Left kidney (tissue), 2 donors: ENCODE measurements around the gene SFT2D1. TPM values are rescaled to one million over a fixed set of nuclear protein-coding genes. Genes with fewer than 3 reads are reported as not detected.

Source experiments
- DNase-seq: peaks from one replicate; pipeline ENCODE4 v3.0.0-alpha.2; 2013
- polyA plus RNA-seq: library from polyadenylated mRNA; unstranded; fragments of 120-200 nt; gene quantifications from one replicate; pipeline ENCODE4 v1.2.1, GENCODE V29; 2013; ENCODE audit not compliant: insufficient read length

Gene SFT2D1
- polyA plus RNA-seq, 1 donor, result 75.3 TPM

GRCh38 chr6:166335378-166336302 is 6.7 kb downstream of the SFT2D1 start:
- no peak for DNase-seq

DNA sequence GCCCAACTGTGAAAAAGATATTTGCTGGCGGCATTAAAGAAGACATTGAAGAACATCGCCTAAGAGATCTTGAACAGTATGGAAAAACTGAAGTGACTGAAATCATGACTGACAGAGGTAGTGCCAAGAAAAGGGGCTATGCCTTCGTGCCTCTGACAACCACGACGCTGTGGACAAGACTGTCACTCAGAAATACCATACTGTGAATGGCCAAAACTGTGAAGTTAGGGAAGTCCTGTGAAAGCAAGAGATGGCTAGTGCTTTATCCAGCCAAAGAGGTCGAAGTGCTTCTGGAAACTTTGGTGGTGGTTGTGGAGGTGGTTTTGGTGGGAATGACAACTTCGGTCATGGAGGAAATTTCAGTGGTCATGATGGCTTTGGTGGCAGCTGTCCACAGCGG is 7.5 kb downstream of the SFT2D1 start:
- no peak for DNase-seq

- no peak for DNase-seq
Measured at GRCh38 chr6:166333172-166333995, 9.0 kb downstream of the SFT2D1 start.

- no peak for DNase-seq
Measured at GRCh38 chr6:166331503-166332415, 10.6 kb downstream of the SFT2D1 start.

DNA sequence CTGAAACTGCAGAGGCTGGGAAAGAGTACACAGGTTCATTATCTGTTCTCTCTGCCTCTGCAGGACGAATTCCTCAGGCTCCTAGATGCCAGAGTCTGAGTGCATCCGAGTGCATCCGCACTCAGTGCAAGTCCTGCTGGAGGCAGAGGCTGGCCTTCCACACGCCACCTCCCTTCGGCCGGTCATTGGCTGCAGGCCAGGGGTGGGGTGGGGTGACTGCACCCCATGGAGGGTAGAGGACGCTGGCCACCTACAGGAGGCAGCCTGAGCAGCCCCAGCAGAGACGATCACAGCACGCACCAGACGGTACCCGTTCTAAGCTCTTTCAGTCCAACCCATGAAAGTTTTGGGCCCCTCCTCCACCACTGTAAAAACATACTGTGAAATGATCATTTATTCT is 11.7 kb downstream of the SFT2D1 start:
- no peak for DNase-seq

DNA sequence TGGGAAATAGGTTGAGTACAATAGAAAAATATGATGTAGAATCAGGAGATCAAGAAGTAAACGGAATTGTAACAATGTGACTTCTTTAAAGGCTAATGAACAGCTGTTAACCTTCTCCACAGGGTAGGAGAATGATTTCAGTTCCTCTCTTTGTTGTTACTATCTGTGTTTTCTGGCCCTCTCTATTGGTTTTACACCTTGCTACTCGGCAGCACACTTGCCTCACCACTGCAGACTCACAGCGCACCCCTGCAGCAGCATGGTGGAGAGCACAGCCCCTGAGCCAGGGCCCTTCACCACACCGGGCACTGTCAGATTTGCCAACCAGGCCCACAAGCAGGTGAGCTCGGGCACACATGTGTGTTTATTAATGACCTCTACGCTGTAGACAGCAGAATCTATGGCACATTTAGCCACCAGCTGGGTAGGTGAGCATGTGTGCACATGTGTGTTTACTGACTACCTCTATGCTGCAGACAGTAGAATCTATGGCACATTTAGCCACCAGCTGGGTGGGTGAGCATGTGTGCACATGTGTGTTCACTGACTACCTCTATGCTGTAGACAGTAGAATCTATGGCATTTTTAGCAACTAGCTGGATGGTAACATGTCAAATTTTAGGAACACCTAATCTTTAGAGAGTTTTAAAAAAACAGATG is 16.8 kb downstream of the SFT2D1 start:
- DNase-seq, result no peak

DNA sequence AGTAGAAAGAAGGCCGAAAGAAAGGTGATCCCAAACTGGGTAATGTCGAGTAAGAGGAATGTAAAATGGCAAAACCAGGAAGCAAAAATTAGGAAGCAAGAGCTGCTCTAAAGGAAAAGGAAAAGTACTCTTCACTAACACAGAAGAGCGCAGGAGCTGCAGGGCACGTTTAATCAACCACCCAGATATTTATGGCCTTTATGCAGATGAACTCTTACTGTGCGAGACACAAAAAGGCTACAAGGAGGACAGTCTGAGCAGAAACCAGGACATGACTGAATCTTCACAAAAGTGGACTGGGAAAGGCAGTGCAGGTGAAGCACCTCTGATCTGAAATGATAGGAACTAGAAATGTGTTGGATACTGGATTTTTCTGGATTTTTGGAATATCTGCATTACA is 18.9 kb downstream of the SFT2D1 start:
- no peak for DNase-seq

DNA sequence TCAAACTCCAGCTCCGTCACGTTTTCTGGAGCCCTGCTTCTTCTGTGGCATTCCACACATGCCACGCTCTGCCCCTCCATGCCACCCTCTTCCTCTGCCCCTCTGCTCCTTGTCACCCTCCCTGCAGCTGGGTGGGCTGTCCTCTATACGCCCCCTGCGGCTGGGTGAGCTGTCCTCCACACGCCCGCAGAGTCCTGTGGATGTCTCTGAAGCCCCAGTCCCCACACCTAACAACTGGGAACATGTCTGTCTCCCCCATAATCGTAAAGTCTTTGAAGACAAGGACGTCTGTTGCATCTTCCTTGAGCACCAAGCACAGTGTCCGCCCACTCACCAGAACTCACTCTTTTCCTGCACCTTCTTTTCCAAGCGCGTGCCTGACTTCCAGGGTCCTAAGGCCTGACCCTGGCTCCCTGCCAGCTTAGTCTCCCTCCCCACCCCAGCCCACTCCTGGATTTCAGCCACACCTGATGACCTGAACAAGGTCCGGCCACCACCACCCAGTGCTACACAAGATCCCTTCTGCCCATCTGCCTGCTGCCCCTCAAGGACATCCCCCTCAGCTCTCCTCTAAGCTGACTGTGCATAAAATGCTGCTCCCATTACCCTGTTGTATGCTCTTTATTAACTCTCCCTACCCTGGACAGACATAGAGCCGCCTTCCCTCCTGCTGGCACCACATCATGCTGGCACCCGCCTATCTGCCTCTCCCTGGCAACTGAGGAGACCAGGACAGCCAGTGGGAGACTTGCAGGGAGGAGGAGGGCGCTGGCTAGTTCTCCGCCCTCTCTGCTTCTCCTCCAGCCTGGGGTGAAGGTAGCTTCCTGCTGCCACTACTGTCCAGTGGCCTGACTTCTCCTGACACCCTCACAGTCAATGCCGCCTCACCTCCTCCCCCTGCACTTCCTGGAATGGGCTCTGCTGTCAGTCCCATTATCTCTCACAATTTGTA is 23.4 kb downstream of the SFT2D1 start:
- no peak for DNase-seq

DNA sequence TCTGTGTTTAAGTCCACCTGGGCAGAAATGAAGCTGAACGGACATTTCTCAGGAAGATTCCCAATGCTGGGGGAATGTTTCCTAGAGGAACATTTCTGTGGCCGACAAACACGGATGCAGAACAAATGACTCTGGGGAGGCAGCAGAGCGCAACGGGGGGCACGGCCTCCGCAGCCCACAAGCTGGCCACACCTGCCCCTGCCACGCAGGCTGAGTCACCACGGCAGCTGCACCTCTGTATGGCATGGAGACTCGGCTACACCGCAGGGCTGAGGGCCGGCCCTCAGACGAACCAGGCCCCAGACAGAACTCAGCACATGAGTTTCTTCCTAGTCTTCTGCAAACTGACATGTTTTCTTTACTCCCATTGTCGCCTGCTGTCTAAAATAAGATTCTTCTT is 24.1 kb downstream of the SFT2D1 start:
- no peak for DNase-seq

GRCh38 chr6:166317261-166318212 is 24.8 kb downstream of the SFT2D1 start:
- no peak for DNase-seq

GRCh38 chr6:166315436-166315835 is 26.9 kb downstream of the SFT2D1 start:
- DNase-seq, result no peak

DNA sequence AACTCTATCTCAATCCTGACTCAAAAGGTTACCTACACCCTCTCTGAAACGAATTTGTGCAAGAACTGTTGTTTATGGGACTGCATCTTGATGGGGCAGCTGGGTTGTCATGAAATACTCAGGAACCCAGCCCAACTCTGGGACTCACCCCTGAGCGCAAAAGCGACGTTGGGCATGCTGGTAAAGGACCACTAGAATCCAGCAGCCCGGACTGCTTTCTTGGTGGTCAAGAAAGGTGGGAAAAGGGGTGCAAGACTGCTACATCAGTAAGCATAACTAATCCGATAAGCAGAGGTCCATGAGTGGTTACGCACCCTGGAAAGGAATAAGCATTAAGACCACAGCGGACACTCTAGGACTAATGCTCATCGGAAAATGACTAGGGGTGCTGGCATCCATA is 27.9 kb downstream of the SFT2D1 start:
- DNase-seq, result no peak

DNA sequence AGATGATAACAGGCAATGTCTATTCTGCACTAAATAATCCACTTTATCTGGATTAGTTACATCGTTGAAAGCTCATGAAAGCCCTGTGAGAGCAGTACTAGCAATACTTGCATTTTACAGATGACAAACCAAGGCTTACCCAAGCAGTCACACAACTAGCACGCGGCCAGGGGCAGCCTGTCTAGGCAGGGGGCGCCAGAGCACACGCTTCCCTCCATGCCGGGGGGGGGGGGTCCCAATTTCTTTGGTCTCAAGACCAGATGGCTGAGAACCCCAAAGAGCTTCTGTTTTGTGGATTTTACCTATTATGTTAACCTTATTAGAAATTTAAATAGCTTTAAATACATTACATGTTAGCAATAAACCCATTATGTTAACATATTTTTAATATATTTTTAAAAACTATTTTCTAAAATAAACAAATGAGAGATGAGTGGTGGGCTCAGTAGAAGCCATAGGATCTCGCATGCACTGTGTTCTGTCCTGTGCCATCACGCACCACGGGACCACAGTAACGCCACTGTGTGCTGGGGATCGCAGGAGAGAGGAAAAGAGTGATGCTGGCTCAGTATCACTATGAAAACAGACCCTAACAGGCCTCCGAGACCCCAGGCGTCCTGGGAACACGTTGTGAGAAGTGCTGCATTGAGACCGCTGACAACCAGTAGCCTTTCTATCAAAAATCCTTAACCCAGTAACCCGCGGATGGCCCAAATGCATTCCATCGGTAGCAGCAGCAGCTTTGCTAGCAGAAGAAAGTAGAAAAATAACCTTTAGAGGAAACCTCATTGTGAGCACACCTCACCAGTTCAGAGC is 28.9 kb downstream of the SFT2D1 start:
- no peak for DNase-seq

- DNase-seq, result no peak
Measured at GRCh38 chr6:166312832-166313231, 29.5 kb downstream of the SFT2D1 start.

GRCh38 chr6:166310634-166311033 is 31.7 kb downstream of the SFT2D1 start:
- DNase-seq, result no peak

DNA sequence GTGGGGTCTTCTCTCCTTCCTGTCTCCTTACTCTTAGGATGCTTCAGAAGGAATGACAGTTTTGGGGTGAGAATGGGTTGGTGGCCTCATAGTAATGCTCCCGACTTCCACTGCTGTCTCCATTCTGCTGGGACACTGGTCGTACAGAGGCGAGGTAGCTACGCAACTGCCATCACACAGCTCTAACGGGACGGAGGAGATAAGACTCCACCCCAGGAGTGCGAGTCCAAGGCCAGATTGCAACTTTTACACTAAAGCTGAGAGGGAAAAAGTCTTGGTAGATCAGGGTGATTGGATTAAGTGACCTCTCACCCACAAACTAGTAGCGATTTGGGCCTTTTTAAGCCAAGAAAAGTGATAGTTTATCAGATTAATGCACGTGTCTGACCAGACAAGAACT is 32.4 kb downstream of the SFT2D1 start:
- DNase-seq, result no peak

DNA sequence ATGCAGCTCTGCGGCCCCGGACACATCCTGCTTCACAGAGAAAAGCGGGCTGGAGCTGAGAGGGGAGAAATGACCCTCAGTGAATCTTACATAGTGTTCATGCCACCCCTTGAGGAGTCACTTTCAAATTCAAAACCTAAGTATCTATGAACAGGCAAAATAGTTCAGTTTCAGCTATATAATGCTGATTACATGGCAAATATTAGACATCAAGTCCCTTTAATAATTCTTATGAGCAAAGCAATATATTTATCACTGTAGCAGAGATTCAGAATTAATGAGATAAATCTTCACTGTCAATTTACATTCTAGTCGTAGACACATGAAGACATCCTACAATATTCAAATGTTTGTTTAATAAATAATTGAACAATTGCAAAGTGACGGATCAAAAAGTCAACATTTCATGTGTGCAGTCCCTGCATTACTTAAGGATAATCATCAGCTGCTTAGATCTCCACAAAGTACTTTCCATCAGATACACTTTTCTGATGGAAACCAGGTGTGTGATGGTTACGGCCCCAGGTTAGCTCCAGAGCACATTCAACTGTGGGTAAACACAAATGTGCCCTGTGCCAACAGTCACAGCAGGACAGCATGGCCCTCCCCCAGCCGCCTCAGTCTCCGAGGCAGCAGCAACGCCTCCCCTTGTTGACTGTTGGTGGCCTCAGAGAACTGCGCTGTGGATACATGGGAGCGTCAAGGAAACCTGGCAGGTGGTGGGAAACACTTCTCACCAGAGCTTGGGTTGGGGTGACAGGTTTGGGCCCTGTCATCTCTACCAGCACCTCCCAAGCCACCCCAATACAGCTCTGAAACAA is 33.4 kb downstream of the SFT2D1 start:
- no peak for DNase-seq
